CD14-positive monocyte (primary cell): Measurements from ENCODE around the gene TAC3. TPM values are rescaled to one million over a fixed set of nuclear protein-coding genes. Genes with fewer than 3 reads are reported as not detected.
"Not testable (repeated sequence)": the region's sequence is repeated elsewhere in the genome, so short reads cannot be mapped to it uniquely, and the experiment has no call there.

Experiments used
- DNase-seq, 3 donors: peaks; one replicate each; pipeline ENCODE4 v3.0.0-alpha.2; 2011 to 2022
- H2AFZ ChIP-seq: 2 replicates; pipeline ENCODE4 v1.6.0; 2012; ENCODE audit warnings: mild to moderate bottlenecking, low read depth, low read length, inconsistent platforms; ENCODE audit not compliant: insufficient read depth, poor library complexity, severe bottlenecking
- H3K27ac ChIP-seq, 2 donors: 1 replicate in 1 of 2; 2 replicates in 1 of 2; pipeline ENCODE4 v1.5.1; 2012 to 2013; ENCODE audit warnings: low read length in 2 of 2, control low read depth in 1 of 2, inconsistent platforms in 1 of 2, low read depth in 1 of 2, mild to moderate bottlenecking in 1 of 2
- H3K27me3 ChIP-seq, 2 donors: one replicate each; pipeline versions ENCODE4 v1.6.0 to v1.6.1; 2011 to 2013; ENCODE audit warnings: low read length in 2 of 2; ENCODE audit not compliant: control insufficient read depth in 2 of 2, insufficient read depth in 2 of 2
- H3K36me3 ChIP-seq, 2 donors: replicated peaks in 1 of 2; 1 replicate in 1 of 2; 2 replicates in 1 of 2; pipeline versions ENCODE4 v1.5.1 to v1.6.1; 2012 to 2013; ENCODE audit warnings: low read length in 2 of 2, control low read depth in 1 of 2, inconsistent platforms in 1 of 2, mild to moderate bottlenecking in 1 of 2; ENCODE audit not compliant: insufficient read depth in 2 of 2, control insufficient read depth in 1 of 2
- H3K4me1 ChIP-seq, 2 donors: 1 replicate in 1 of 2; 2 replicates in 1 of 2; pipeline versions ENCODE4 v1.5.1 to v1.6.1; 2012 to 2013; ENCODE audit warnings: low read length in 2 of 2, control low read depth in 1 of 2, inconsistent platforms in 1 of 2, mild to moderate bottlenecking in 1 of 2, moderate library complexity in 1 of 2; ENCODE audit not compliant: insufficient read depth in 2 of 2, control insufficient read depth in 1 of 2
- H3K4me2 ChIP-seq: replicated peaks from 2 replicates; pipeline ENCODE3; 2012; ENCODE audit warnings: low read length, moderate library complexity, mild to moderate bottlenecking; ENCODE audit not compliant: poor library complexity, severe bottlenecking; ENCODE audit errors: extremely low read depth
- H3K4me3 ChIP-seq, 3 experiments: fragments of 200-600 bp in 1 of 3; sonication (generic) in 1 of 3; replicated peaks in 1 of 3; 1 replicate in 2 of 3; 2 replicates in 1 of 3; pipeline ENCODE4 v1.5.1; 2011 to 2013; ENCODE audit warnings: low read length in 3 of 3, mild to moderate bottlenecking in 3 of 3, control low read depth in 2 of 3, low read depth in 2 of 3, inconsistent platforms in 1 of 3, moderate library complexity in 1 of 3
- H3K79me2 ChIP-seq: 2 replicates; pipeline ENCODE4 v1.6.0; 2012; ENCODE audit warnings: mild to moderate bottlenecking, control low read depth, inconsistent platforms, low read length, moderate library complexity; ENCODE audit not compliant: insufficient read depth
- H3K9ac ChIP-seq: 2 replicates; pipeline ENCODE4 v1.6.0; 2017; ENCODE audit warnings: low read length, mild to moderate bottlenecking; ENCODE audit not compliant: insufficient read depth, poor library complexity, severe bottlenecking
- H3K9me3 ChIP-seq, 2 donors: replicated peaks in 1 of 2; 1 replicate in 1 of 2; 2 replicates in 1 of 2; pipeline versions ENCODE4 v1.5.1 to v1.6.1; 2012 to 2013; ENCODE audit warnings: low read length in 2 of 2, control low read depth in 1 of 2; ENCODE audit not compliant: control insufficient read depth in 1 of 2, insufficient read depth in 1 of 2
- H4K20me1 ChIP-seq: 2 replicates; pipeline ENCODE4 v1.6.0; 2012; ENCODE audit warnings: mild to moderate bottlenecking, low read length, control low read depth, moderate library complexity; ENCODE audit not compliant: insufficient read depth
- H3K27ac Mint-ChIP-seq, 7 donors: one replicate each; pipeline ENCODE4 v1.8.0; 2020; ENCODE audit warnings: mild to moderate bottlenecking in 7 of 7, mixed read lengths in 7 of 7, moderate library complexity in 6 of 7, inconsistent platforms in 2 of 7
- H3K27me3 Mint-ChIP-seq, 3 donors: one replicate each; pipeline ENCODE4 v1.8.0; 2021 to 2022; ENCODE audit warnings: low read depth in 3 of 3, mild to moderate bottlenecking in 3 of 3, mixed read lengths in 3 of 3, moderate library complexity in 3 of 3, inconsistent platforms in 1 of 3
- H3K36me3 Mint-ChIP-seq, 2 donors: one replicate each; pipeline ENCODE4 v1.8.0; 2020; ENCODE audit warnings: mixed read lengths in 2 of 2, inconsistent platforms in 1 of 2, mild to moderate bottlenecking in 1 of 2
- H3K4me1 Mint-ChIP-seq: one replicate; pipeline ENCODE4 v1.8.0; 2020; ENCODE audit warnings: mild to moderate bottlenecking, mixed read lengths
- H3K4me3 Mint-ChIP-seq, 2 donors: one replicate each; pipeline ENCODE4 v1.8.0; 2020; ENCODE audit warnings: mild to moderate bottlenecking in 2 of 2, mixed read lengths in 2 of 2, moderate library complexity in 1 of 2
- H3K9me3 Mint-ChIP-seq, 7 donors: one replicate each; pipeline ENCODE4 v1.8.0; 2020 to 2022; ENCODE audit warnings: mixed read lengths in 7 of 7, mild to moderate bottlenecking in 6 of 7, moderate library complexity in 6 of 7, inconsistent platforms in 2 of 7
- WGBS: methylation state at CpG from one replicate; pipeline ENCODE4 v1.1.5; 2013; ENCODE audit warnings: missing lambda C conversion rate; ENCODE audit not compliant: insufficient coverage; 5-methylcytosine and 5-hydroxymethylcytosine counted together
- intact Hi-C, 2 donors: fragments of 100-400 bp; cut with micrococcal nuclease; formaldehyde crosslinking; loops; one replicate each; pipeline versions ENCODE4 v1.15.0 to v1.15.1; 2023
- polyA plus RNA-seq, 3 donors: library from polyadenylated mRNA; depleted of rRNA in 1 of 3; unstranded in 2 of 3; stranded (reverse) in 1 of 3; fragments of 300-500 nt in 2 of 3; fragments of >200 nt in 1 of 3; fragmentation: Illumina TruSeq in 2 of 3; gene quantifications; 1 replicate in 2 of 3; 2 replicates in 1 of 3; pipeline ENCODE4 v1.2.3, GENCODE V29; 2012 to 2021
- TF ChIP-seq, protein P1 (sequence below): fragments of 200-600 bp; IDR thresholded peaks from one replicate; pipeline ENCODE4 v1.8.0; 2022; ENCODE audit warnings: antibody characterized with exemption, mild to moderate bottlenecking

Gene TAC3
- polyA plus RNA-seq, 3 donors, result 0.15 TPM; not detected in 2

DNA sequence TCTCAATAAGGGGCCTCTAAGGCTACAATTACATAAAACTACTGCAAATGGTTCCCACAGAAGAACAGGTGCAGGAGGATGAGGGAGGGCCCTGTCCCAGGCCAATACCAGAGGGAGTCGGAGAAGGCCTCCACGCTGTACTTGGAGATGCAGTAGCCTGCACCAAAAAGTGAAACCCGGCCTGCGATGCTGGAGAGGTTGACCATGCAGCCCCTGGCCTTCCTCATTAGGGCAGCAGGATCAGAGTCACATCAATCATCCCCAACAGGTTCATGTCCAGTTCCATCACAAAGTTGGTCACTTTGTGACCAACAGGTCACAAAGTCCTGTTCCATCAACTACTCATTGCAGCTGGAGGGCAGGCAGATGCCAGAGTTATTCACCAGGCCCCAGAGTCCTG lies 32.9 kb downstream of the TAC3 start:
- H3K4me1 ChIP-seq, result peaks cover 9 to 12% of the 10 kb centered on the region in 2 donors
- no peaks in the 10 kb centered on the region for H3K36me3 Mint-ChIP-seq
- H3K4me3 Mint-ChIP-seq, result no peak overlapping the region
- peaks cover 2 to 6% (median 4%) of the 10 kb centered on the region in 3 donors for H3K27me3 Mint-ChIP-seq
- H3K79me2 ChIP-seq, result no peaks in the 10 kb centered on the region
- no peak overlapping the region for H3K27ac Mint-ChIP-seq
- no peaks in the 10 kb centered on the region for H4K20me1 ChIP-seq
- no peak overlapping the region for H3K9ac ChIP-seq
- 100% methylated on average over 4 of the region's 4 CpGs for WGBS
- no peak overlapping the region for H3K4me3 ChIP-seq
- peaks cover 0 to 3% (median 0%) of the 10 kb centered on the region in 7 donors for H3K9me3 Mint-ChIP-seq
- TF ChIP-seq, protein P1, sequence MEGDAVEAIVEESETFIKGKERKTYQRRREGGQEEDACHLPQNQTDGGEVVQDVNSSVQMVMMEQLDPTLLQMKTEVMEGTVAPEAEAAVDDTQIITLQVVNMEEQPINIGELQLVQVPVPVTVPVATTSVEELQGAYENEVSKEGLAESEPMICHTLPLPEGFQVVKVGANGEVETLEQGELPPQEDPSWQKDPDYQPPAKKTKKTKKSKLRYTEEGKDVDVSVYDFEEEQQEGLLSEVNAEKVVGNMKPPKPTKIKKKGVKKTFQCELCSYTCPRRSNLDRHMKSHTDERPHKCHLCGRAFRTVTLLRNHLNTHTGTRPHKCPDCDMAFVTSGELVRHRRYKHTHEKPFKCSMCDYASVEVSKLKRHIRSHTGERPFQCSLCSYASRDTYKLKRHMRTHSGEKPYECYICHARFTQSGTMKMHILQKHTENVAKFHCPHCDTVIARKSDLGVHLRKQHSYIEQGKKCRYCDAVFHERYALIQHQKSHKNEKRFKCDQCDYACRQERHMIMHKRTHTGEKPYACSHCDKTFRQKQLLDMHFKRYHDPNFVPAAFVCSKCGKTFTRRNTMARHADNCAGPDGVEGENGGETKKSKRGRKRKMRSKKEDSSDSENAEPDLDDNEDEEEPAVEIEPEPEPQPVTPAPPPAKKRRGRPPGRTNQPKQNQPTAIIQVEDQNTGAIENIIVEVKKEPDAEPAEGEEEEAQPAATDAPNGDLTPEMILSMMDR, result no peak
- intact Hi-C loops, result no loop called here
- H3K4me2 ChIP-seq, result no peak overlapping the region
- H3K27ac ChIP-seq, result no peak overlapping the region
- no peaks in the 10 kb centered on the region for H3K27me3 ChIP-seq
- H3K9me3 ChIP-seq, result no peaks in the 10 kb centered on the region
- peaks cover 13% of the 10 kb centered on the region for H3K4me1 Mint-ChIP-seq
- no peak overlapping the region for H2AFZ ChIP-seq
- H3K36me3 ChIP-seq, result no peaks in the 10 kb centered on the region
- DNase-seq, result no peak

DNA sequence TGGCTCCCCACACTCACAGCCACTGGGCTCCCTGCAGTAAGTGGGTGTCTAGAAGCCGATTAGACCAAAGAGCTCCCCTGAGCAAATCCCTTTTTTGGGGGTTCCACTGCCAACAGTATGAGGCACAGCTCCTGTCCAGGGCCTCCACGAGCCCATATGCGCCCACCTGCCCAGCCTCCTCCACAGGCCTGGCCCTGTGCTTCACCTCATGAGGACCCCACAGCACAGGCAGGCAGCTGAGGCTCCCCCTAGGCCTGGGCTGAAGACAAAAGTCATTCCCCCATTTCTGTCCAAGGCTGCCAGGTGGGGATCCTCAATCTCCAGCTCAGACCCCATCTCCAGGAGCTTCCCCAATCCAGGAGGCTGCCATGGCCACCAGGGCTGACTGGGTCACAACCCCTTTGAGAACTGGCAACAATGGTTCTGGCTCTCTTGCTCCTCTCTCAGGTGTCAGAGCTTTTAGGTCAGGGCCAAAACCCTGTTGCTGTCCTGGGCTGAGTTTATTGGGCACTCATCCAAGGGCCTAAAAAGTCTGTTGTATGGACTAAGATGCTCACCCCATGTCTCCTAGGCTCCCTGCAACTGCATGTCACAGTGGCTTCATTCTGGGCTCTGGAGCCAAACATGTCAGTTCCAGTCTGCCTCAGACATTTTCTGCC lies 33.6 kb downstream of the TAC3 start:
- WGBS, result 90% methylated on average over 2 of the region's 3 CpGs

More for the DNA sequence above, 33.6 kb downstream of the TAC3 start:
- H3K9me3 Mint-ChIP-seq, H2AFZ ChIP-seq, H3K27ac Mint-ChIP-seq, intact Hi-C loops, H3K27me3 Mint-ChIP-seq, H3K4me1 Mint-ChIP-seq, H3K79me2 ChIP-seq, H3K36me3 ChIP-seq, H4K20me1 ChIP-seq, H3K9me3 ChIP-seq, H3K36me3 Mint-ChIP-seq, H3K9ac ChIP-seq, H3K27me3 ChIP-seq, DNase-seq, H3K27ac ChIP-seq, H3K4me3 ChIP-seq, H3K4me3 Mint-ChIP-seq, H3K4me2 ChIP-seq, H3K4me1 ChIP-seq: not testable (repeated sequence)
